ENCODE measurements around the gene EOLA1.
A peak's percentile ranks its signal among the peaks of the same experiment; 100 is the strongest.
"Not testable (repeated sequence)": the region's sequence is repeated elsewhere in the genome, so short reads cannot be mapped to it uniquely, and the experiment has no call there.

EOLA1 gene

GRCh38 chrX:149540621-149541520 is at the start of gene EOLA1:
TSS of gene EOLA1 (plus strand) at chrX:149541012. CDS start at chrX:149545631, 4,619 bp downstream.
- peak; percentile 82 for DNase-seq (ENCODE audit: low read depth)

- DNase-seq (ENCODE audit: low read depth) = no peak
Measured at GRCh38 chrX:149491812-149492211, 49.0 kb upstream of the EOLA1 start.

- no peak for DNase-seq (ENCODE audit: low read depth)
Measured at GRCh38 chrX:149493567-149494562, 46.9 kb upstream of the EOLA1 start.

GRCh38 chrX:149494844-149495565 is 45.8 kb upstream of the EOLA1 start:
- DNase-seq (ENCODE audit: low read depth) = no peak

GRCh38 chrX:149495573-149496071 is 45.2 kb upstream of the EOLA1 start:
- DNase-seq (ENCODE audit: low read depth) = no peak

GRCh38 chrX:149497054-149497453 is 43.8 kb upstream of the EOLA1 start:
- no peak for DNase-seq (ENCODE audit: low read depth)

GRCh38 chrX:149497626-149498025 is 43.2 kb upstream of the EOLA1 start:
- DNase-seq (ENCODE audit: low read depth) = no peak

- no peak for DNase-seq (ENCODE audit: low read depth)
Measured at GRCh38 chrX:149498767-149499166, 42.0 kb upstream of the EOLA1 start.

GRCh38 chrX:149499766-149500165 is 41.0 kb upstream of the EOLA1 start:
- DNase-seq (ENCODE audit: low read depth) = no peak

- not testable (repeated sequence) for DNase-seq (ENCODE audit: low read depth)
Measured at GRCh38 chrX:149502923-149503322, 37.9 kb upstream of the EOLA1 start.

- peak; percentile 29 for DNase-seq (ENCODE audit: low read depth)
Measured at GRCh38 chrX:149503446-149503845, 37.4 kb upstream of the EOLA1 start.

- DNase-seq (ENCODE audit: low read depth) = peak; percentile 19
Measured at GRCh38 chrX:149504226-149504914, 36.4 kb upstream of the EOLA1 start.

- DNase-seq (ENCODE audit: low read depth) = peak; percentile 76
Measured at GRCh38 chrX:149504915-149505651, 35.7 kb upstream of the EOLA1 start, which contains the start of gene IDS. TSS of gene IDS (minus strand) at chrX:149505306. CDS start at chrX:149505137, 169 bp downstream.

GRCh38 chrX:149505671-149506070 is 35.1 kb upstream of the EOLA1 start:
- DNase-seq (ENCODE audit: low read depth) = no peak

GRCh38 chrX:149506349-149506748 is 34.5 kb upstream of the EOLA1 start:
- no peak for DNase-seq (ENCODE audit: low read depth)

GRCh38 chrX:149508467-149508866 is 32.3 kb upstream of the EOLA1 start:
- DNase-seq (ENCODE audit: low read depth) = no peak

GRCh38 chrX:149510386-149510785 is 30.4 kb upstream of the EOLA1 start:
- no peak for DNase-seq (ENCODE audit: low read depth)

GRCh38 chrX:149511081-149511480 is 29.7 kb upstream of the EOLA1 start:
- DNase-seq (ENCODE audit: low read depth) = no peak

GRCh38 chrX:149512225-149512885 is 28.5 kb upstream of the EOLA1 start:
- DNase-seq (ENCODE audit: low read depth) = peak; percentile 30

Measured in stimulated activated CD8-positive, alpha-beta memory T cell treated with anti-CD3 and anti-CD28 coated beads, Interleukin-4, amount 100 ng/mL, for 24 hours (primary cell).